ENCODE results near the gene TSC22D3.

- TF ChIP-seq EZH2 (IDR thresholded peaks at IDR 0.05): no peak
- no peak for TF ChIP-seq POLR2AphosphoS5 (IDR thresholded peaks at IDR 0.05; ENCODE audit: borderline replicate concordance, low read depth, low read length)
These were observed 88.1 kb downstream of the TSC22D3 start for GRCh38 chrX:107687445-107687844.

Data from SK-N-MC (cell line).